Neural progenitor cell (in vitro differentiated cells): ENCODE data around the gene CCNL1.
A peak's percentile ranks its signal among the peaks of the same experiment; 100 is the strongest.
"Not testable (repeated sequence)": the region's sequence is repeated elsewhere in the genome, so short reads cannot be mapped to it uniquely, and the experiment has no call there.

Experiments
- CTCF ChIP-seq: fragments of 200-600 bp; sonication (generic); IDR thresholded peaks from 2 replicates; pipeline ENCODE4 v1.5.1; 2017; ENCODE audit warnings: antibody characterized with exemption, mild to moderate bottlenecking
- EZH2 ChIP-seq: fragments of 200-600 bp; sonication (generic); IDR thresholded peaks from 2 replicates; pipeline ENCODE4 v1.6.1; 2017; ENCODE audit warnings: antibody characterized with exemption, mild to moderate bottlenecking, moderate library complexity
- EZH2phosphoT487 ChIP-seq: fragments of 200-600 bp; sonication (generic); IDR thresholded peaks from 2 replicates; pipeline ENCODE4 v1.6.1; 2017; ENCODE audit warnings: antibody characterized with exemption

- TF ChIP-seq CTCF = peak; percentile 63
- TF ChIP-seq EZH2, EZH2phosphoT487: not testable (repeated sequence)
Observed at GRCh38 chr3:157162620-157163019, 2.7 kb upstream of the CCNL1 start.
